ENCODE data around the gene MIA.
"Not testable (repeated sequence)": the region's sequence is repeated elsewhere in the genome, so short reads cannot be mapped to it uniquely, and the experiment has no call there.

Gene MIA

DNA sequence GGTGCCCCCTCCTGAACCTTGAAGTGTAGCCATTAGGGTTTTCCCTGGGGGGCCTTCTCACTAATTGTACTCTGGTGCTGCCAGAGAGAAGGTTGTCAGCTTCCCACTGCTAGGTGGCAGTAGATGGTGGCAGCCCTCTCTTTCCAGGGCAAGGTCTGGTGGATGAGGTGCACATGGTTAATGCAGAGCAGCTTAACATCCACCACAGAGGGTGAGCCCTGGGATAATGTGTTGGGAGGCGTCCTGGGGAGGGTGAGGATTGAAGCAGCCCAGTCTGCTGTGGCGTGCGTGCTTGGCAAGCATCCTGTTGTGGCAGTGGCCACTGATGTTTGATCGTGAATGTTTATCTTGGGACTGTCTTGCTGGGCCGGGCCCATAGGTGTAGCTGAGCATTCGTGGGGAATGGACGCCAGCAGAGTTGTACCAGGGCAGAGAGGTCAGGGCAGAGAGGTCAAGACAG is 29.5 kb downstream of the MIA start:
- no peak for FAIRE-seq

DNA sequence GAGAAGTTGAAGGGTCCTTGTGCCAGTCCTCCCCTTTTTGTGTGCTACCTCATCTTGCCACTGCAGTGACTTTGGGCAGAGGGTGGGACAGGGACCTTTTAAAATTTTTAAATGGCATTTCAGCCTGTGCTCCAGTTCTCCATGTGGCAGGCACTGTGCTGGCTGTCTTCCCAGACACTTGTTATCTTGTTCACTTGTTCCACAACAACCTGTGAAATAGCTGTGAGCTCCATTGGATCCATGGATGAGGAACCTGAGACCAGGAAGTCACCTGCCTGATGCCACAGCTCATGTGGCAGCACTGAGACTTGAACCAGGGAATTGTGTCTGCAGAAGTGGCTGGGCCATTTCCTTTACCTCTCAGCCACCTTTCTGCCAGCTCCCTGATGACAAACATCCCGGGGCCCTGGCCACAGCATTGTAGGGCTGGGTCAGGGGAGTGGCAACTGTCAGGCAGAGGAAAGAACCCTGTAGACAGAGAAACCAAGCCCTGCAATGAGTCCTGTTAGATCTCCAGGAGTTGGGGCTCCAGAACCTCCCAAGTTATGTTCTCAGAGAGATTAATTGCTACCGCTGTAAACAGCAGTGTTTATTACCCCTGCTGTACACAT is 30.0 kb downstream of the MIA start:
- FAIRE-seq, result no peak

DNA sequence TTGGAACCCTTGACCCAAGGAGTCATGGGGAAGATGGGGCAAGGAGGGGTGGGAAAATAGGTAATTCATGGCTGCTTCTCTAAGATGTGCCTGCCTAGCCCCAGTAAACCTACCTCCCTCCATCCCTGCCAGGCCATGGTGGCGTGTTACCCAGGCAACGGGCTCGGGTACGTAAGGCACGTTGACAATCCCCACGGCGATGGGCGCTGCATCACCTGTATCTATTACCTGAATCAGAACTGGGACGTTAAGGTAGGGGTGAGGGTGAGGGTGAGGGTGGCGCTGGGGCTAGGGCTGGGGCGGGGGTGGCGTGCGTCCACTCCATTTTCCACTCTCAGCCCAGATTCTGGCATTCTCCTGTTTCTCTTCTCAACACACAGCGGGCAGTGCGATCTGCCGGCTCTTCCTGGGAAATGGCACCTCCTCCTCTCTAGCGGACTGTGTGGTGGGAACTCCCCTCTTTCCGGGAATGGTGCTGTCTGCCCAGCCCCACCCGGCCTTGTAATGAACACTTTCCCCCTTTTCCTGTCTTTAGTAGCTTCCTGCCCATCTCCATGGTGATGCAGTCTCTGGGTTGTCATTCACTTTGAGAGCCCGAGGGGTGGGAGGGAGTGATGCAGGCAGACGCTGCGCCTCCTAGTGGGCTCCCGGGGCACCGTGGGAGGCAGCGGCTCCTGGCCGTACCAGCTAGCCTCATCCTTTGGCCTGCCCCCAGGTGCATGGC is 31.3 kb downstream of the MIA start:
- FAIRE-seq, result no peak

- no peak for FAIRE-seq
These were observed 32.1 kb downstream of the MIA start for GRCh38 chr19:40807147-40808020.

- FAIRE-seq, result no peak
These were observed 32.7 kb downstream of the MIA start for GRCh38 chr19:40808021-40808325.

GRCh38 chr19:40808497-40808896 is 33.2 kb downstream of the MIA start:
- FAIRE-seq, result no peak

DNA sequence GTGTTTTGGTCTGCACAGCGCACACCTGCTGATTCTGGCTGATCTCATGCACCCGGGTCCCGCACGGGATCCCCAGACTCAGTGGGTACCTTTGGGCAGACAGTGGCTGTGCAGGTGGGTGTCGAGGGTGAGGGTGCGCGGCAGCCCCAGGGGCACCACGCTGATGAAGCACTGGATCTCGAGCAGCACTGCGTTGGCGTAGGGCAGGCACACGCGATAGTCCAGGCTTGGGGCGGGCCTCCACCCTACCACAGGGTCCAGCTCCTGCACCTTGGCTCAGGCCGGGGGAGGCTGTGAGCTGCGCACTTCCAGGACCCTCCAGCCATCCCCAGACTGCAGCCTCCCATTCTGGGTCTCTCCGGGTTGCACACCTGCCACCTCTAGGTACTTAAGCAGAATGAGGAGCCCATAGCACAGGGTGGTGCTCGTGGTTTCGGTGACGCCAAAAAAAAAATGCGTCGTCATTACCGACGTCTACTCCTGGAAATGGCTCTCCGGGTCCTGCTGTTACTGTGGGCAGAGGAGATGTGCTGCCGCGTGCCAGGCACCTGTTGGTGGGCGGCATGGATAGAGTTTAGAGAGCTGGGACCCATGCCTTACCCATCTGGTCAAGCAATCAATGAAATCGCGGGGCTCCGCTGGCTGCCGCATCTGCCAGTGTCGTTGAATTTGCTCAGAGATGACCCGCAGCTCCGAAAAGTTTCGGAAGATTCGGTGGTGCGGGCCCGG is 34.2 kb downstream of the MIA start:
- no peak for FAIRE-seq

GRCh38 chr19:40810160-40810559 is 34.8 kb downstream of the MIA start:
- no peak for FAIRE-seq

DNA sequence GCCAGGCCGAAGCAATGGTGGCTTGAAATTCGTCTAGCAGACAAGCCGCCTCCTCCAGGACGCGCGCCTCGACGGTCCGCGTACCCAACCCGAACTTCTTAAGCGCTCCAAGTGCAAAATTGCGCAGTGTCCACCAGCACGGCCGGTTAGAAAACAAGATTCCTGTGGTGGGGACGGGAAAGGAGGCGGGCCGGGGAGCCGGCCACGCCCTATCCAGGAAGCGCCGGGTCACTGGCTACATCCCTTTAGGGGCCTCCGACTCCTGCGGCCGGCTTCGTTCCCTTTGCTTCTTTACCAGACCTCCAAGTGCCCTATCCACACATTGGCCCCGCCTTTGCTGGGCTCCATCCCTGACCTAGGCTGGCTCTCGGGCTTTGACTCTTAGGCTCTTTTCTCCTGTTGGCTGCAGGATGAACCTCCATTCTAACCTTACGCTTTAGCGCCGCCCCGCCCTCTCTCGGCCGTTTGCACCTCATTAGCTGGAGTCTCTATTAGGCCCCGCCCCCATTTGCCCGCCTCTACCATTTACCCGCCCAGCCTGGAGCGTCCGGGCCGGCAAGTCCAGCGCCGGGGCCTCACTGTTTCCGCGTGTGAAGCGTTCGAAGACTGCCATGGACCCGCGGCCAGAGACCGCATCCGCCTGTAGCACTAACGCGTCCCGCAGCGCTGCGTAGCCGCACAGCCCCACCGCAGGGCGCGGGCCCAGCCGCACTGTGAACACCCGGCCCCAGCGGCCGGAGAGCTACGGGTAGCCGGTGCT is 35.5 kb downstream of the MIA start:
- FAIRE-seq, result not testable (repeated sequence)

- FAIRE-seq, result no peak
These were observed 36.4 kb downstream of the MIA start for GRCh38 chr19:40811478-40812341.

DNA sequence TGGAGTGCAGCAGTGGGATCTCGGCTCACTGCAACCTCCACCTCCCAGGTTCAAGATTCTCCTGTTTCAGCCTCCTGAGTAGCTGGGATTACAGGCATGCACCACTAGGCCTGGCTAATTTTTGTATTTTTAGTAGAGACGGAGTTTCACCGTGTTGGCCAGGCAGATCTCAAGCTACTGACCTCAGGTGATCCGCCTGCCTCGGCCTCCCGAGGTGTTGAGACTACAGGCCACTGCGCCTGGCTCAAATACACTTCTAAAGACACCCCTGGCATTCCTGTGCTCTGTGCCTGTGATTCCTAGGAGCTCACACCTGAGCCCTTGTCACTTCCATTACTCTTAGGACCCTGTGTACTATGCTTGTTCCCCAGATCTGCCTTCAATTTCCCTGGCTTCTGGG is 37.2 kb downstream of the MIA start:
- not testable (repeated sequence) for FAIRE-seq

GRCh38 chr19:40813182-40813581 is 37.9 kb downstream of the MIA start:
- FAIRE-seq, result no peak

GRCh38 chr19:40815223-40815622 is 39.9 kb downstream of the MIA start:
- FAIRE-seq, result no peak

DNA sequence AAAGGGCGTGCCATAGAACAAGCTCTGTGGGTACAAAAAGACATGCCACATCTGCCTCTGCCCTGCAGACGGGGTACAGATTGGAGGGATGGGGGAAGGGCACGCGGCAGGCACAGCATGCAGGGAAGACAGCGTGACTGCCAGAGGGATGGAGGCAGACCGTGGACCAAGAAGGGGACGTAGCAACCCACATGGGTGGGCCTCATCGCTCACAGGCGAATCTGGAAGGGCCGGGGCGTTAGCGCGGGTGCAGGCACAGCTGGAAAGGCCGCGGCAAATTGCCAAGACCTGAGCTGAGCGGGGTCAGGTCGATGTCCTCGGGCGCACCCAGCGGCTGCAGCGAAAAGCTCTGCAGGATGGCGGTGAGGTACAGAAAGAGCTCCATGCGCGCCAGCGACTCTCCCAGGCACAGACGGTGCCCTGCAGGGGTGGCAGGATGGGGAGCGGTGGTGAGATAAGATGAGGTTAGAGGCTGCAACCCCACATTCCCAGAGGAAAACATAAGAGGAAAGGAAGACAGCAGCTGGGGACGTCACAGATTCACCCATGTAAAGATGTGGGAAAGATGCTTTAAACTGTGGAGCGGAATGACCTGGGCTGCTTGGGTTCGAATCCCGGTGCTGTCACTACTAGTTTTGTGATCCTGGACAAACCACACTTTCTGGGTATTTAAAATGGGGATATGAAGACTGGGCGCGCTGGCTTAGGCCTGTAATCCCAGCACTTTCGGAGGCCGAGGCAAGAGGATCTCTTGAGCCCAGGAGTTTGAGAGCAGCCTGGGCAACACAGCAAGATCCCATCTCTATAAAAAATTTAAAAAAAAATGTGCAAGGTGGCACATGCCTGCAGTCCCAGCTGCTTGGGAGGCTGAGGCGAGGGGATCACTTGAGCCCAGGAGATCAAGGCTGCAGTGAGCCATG is 43.4 kb downstream of the MIA start:
- FAIRE-seq, result not testable (repeated sequence)

- FAIRE-seq, result not testable (repeated sequence)
These were observed 44.3 kb downstream of the MIA start for GRCh38 chr19:40819479-40820234.

DNA sequence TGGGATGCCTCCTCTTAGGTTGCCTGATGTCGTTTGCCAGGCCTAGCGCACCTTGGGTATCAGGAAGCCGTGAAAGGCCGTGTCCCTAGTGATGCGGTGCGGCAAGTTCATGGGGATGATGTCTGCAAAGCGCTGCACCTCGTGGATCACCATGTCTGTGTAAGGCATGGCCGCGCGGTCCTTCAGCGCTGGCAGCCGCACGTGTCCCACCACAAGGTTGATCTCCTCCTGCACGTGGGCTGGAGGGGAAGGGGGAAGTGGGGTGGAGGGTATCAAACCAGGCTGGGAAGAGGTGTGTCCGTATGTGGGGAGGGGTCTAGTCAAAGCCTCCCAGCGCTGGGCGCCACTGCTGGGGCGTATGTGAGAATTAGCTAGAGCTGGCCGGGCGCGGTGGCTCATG is 46.8 kb downstream of the MIA start:
- no peak for FAIRE-seq

GRCh38 chr19:40822704-40823553 is 47.6 kb downstream of the MIA start:
- FAIRE-seq, result not testable (repeated sequence)

DNA sequence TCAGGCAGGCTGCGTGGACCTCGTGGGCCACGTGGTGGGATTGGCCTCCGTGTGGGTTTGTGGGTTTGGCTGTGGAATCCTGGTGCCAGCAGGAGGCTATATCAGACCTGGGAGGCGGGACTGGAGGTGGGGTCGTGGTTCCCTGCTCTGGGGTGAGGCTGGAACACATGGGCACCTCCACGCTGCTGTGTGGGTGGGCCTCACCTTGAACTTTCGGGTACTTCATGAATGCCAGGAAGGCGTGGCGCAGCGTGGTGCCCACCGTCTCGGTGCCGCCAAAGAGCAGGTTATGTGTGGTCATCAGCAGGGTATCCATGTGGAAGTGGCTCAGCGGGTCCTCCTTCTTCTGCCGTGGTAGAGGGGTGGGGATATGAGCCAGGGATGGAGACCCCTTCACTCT is 49.6 kb downstream of the MIA start:
- not testable (repeated sequence) for FAIRE-seq
